NCI-H748 treated with DMSO at 0.1 percent for 48 hours (cell line): ENCODE measurements around the gene SPAG6.
"Not testable (repeated sequence)": the region's sequence is repeated elsewhere in the genome, so short reads cannot be mapped to it uniquely, and the experiment has no call there.

ENCODE experiments used
- DNase-seq: peaks from one replicate; lab custom pipeline; 2025; lab: John Stamatoyannopoulos, UW

SPAG6 gene

DNA sequence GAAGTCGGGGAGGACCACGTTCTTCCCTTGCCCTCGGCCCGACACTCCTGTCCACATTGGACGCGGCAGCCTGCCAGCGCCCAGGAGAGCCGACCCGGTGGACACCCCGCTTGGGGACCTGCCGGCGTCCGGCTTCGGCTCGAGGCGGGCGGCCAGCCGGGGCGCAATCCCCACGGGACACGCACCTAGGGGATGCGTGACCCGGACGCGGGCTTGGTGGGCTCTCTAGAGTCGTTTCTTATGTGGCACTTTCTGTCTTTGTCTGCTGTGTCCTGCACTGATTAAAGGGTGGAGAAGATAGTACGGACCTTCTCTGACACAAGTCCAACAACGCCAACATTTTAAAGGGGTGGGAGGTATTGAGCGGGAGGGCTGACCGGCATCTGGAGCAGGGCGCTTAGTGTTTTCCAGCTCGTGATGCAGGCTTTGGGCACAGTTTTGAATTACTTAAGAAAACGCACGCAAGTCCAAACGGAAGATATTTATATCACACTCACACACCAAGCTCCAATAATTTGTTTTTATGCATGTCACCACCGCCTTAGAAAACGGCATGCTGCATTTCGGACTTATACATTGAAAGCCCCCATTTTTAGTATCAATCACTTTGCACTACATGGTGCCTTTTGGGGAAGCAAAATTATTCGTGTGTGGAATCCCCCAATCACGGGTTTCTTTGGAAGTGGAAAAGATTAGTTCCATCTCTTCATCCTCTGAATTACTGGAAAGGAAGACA lies 3.9 kb upstream of the SPAG6 start:
- no peak for DNase-seq

DNA sequence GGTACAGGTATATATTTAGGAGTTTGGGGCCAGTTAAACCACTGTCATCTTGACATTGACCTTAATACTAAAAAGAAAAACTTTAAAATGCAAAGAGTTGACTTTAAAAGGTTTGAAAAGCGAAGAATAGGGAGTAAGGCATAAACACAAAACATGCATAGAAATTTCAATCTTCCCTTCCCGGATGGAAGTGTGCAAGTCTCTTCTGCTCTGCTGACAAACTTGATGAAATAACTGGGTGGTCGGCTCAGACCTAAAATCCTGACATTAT lies 3.4 kb upstream of the SPAG6 start:
- DNase-seq: no peak

DNA sequence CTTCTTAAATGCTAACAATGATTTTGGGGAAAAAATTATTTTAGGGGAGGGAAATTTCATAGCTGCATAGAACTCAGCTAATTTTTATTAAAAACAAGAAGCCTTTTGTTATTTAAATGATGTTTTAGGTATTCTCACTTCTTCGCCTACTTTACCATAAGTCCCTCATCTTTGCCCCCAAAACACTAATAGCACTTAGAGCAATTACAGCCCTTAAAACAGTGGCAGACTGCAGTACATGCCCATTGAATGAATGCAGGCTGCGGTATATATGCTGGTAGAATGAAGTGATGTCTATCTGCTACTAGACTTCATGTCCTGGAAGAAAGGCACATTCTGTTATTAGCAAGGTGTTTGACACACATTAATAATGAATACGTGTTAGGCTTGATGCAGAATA lies 2.9 kb upstream of the SPAG6 start:
- DNase-seq: no peak

DNA sequence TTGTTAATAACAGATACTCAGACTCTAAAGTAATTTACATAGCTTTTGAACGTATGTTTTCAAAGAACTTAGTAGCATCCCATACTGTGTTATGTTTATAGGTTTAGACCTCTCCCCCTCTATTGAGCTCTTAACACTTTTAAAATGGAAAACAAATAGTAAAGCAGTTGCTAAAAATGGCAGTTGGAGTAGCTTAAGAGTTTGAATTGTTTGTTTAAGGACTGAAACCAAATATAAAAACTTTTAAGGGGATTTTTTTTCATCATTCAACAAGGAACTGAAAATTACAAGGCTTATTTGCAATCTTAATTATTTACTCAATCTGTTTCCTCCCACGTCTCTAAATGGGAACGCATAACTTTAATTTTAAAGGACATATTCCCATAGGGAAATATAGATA lies 1.6 kb upstream of the SPAG6 start:
- DNase-seq: no peak

DNA sequence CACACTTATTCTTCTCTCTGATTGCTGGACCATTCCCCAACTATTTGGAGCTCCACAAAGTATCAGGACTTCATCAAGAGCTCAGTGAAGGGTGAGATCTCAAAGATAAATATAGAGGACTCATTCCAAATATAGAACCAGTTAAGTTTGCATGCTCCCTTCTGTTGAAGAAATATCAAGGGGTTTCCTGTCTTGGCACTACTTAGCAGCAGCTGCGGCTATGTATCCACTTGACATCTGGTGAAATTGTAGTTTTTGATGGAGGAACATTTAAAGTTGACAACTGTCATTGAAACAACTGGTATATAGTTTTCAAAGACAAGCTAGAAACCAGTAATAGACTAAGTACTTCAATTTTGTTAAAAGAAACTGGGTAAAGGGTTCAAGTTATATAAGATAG lies 1.0 kb upstream of the SPAG6 start:
- DNase-seq: no peak

DNA sequence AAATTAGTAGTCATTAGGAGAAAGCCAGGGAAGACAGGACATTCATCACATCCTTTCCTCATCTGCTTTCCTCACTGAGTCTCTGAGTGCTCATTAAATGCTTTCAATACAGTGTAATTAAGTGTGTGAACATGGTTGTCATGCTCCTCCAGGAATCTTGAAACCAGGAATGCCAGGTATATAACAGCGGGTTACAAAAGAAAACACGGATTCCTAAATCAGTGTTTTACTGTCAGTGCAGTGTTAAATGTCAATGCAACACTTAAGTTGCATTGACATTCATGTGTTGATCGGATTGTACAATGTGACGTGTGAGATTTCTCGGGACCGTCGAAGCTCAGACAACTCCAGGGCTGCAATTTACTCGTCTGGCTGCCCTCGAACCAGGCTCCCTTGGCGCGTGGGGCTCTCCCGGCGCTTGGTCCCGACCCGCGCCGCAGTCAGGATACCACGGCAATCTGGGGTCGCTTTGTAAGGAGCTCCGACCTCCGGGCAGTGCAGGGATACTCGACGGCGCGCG lies 455 bp upstream of the SPAG6 start:
- no peak for DNase-seq

DNA sequence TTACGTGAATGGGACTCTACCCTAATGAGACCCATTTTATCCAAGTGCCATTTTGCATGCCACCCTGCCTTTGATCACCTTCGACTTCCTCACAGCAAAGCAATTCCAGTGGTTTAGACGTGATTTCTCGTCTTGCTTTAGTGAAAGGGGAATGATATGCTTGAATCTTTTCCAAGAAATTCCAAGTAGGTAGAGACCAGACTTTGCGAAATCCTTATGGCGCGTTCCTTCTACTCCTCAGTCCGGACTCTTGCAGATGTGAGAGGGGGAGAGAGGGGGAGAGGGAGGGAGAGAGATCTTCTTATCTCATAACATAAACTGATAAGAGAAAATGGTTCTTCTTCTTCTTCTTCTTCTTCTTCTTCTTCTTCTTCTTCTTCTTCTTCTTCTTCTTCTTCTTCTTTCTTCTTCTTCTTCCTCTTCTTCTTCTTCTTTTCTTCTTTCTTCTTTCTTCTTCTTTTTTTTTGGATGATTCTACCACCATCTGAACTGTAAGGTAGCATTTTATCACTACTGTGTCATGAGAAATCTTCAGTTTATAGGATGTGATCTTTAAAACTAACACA lies 883 bp downstream of the SPAG6 start:
- no peak for DNase-seq

DNA sequence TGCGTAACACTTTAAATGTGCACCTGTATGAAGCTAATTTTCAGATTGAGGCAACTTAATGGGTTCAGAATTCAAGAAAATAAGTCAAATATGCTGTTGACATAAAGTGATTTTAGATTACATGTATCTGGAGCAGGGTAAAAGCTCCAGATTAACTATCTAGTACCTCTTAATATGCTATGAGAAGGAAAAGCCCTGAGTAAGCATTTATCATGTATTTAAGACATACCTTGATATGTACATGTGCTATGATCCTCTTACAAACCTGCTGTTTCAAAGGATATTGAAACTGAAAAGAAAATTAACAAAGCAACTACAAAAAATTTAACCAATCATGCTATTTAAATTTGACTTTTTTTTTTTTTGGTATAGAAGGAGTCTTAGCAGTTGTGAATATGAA lies 4.5 kb downstream of the SPAG6 start:
- no peak for DNase-seq

DNA sequence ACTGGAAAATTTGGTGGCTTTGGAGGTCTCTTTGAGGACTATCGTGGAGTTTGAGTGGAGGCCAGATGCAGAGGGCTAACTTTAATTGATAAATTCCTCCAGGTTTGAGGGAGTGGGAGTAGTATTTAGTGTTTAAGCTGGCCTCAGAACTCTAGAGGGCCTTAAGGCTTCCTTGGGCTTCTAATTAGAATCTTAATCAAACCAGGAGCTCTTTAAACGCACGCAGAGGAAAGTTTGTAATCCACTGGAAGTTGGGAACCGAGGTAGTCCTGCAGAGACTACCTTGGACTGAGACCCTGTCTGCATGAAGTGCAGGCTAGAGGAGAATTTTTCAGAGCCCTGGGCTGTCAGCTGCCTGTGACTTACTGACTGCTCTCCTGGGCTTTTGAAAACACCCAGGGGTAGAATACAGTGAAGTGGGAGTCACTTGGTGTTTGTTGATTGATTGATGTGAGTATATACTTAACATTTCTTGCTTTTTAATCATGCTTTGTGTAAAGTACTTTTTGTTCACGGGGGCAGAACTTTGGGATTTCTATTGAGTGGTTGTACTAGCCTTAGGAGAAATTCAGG lies 5.9 kb downstream of the SPAG6 start:
- no peak for DNase-seq

DNA sequence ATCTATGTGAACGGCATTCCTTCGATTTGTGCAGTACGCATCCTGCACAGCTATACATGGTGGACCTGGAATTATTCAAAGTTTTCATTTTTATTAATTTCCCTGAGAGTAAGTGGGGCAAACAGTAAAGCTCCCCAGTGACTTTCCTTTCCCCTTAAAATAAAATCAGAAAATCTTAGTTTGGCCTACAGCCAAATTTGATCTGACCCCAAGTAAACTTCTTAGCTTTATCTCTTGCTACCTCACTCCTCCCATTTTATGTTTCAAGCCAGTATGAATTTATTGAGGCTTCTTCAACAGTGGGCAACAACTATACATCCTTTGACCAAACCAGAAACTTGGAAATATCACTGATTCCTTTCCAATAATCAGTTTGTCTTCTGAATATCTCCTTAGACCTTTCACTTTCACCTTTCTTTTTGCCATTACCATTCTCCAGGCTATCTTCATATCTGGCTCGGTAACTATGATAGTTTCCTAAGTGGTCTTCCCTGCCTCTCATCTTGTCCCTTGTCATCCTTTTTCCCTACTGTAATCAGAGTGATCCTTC lies 11.1 kb downstream of the SPAG6 start:
- DNase-seq: no peak

DNA sequence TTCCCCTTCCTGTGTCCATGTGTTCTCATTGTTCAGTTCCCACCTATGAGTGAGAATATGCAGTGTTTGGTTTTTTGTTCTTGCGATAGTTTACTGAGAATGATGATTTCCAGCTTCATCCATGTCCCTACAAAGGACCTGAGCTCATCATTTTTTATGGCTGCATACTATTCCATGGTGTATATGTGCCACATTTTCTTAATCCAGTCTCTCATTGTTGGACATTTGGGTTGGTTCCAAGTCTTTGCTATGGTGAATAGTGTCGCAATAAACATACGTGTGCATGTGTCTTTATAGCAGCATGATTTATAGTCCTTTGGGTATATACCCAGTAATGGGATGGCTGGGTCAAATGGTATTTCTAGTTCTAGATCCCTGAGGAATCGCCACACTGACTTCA lies 12.5 kb downstream of the SPAG6 start:
- DNase-seq: not testable (repeated sequence)

DNA sequence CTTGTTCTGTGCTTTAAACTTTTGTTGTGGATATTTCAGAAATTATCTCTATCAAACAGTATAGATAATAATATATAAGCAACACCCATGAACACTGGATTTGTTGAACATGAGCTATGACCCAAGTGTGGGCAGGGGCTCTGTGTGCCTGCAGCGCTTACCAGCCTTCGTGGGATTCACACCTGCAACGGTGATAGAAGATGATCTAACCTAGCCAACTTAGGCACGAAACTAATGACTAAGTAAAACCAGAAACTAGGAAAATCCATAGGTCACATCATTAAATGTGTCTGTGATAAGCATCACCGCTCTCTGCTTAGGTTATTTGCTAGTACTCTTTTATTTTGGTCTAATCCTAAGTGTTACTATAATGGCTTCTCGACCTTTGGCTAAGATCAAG lies 18.0 kb downstream of the SPAG6 start:
- DNase-seq: no peak

DNA sequence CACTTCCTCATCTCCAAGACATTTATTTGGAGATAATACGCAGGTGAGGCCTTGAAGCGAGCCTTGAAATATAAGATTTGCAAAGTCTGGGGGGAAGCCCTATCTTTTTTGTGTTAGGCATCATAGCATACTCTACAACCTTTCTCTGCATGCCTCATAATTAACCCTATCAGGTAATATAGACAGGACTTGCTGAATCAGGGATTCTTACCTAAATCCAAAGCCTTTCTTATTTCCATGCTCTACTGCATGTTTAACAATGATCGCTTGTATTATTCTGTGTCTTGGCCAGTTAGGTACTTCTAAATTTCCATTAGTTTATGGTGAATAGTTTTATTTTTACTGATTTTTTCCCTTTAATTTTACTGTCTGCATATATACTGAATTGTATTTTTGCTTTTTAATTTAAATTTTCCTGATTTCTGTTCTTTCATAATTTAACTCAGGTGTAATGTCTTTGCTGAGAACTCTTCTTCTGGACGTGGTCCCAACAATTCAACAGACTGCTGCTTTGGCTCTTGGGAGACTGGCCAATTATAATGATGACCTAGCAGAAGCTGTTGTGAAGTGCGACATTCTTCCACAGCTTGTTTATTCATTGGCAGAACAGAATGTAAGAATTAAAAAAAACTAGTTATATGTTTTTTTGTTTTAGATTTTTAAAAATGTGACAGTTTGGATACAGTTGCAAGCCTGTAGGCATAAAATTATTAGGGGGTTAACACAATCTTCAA lies 19.3 kb downstream of the SPAG6 start:
- DNase-seq: no peak

DNA sequence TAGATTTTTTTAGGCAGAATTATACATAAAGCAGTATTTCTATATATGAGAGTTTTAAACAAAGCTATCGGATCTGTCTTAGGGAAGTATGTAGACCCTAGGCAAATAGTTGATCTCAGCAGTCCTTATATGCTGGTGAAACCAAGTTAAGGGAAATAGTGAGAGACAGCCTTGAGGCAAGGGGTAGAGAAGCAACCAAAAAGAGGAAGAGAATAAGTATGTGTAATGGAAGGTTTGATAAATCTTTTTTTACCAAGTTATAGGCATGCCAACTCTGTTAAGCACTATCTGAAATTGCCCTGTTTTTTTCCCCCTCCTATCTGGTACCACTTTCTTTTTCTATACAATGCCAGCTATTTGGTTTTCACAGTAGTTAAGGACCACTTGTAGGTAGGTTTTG lies 19.9 kb downstream of the SPAG6 start:
- no peak for DNase-seq

DNA sequence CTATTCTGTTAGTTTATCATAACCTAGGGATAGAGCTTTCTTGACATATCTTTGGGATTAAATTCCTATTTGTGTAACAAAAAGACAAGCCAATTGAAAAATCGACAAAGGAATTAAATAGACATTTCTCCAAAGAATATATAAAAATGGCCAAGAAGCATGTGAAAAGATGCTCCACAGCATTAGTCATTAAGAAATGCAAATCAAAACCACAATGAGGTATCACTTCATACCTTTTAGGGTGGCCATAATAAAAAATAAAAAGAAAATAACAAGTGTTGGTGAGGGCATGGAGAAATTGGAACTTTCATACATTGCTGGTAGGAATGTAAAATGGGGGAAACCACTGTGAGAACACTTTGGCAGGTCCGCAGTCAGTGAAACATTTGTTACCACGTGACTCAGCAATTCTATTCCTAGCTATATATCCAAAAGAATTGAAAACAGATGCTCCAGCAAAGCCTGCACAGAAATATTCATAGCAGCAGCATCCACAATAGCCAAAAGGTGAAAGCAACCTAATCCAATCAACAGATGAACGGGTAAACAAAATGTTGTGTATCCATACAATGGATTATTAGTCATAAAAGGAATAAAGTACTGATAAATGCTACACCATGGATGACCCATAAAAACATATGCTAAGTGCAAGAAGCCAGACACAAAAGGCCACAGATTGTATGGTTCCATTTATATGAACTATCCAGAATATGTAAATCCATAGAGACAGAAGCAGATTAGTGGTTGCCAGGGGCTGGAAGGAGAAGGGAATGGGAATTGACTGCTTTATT lies 20.5 kb downstream of the SPAG6 start:
- no peak for DNase-seq

DNA sequence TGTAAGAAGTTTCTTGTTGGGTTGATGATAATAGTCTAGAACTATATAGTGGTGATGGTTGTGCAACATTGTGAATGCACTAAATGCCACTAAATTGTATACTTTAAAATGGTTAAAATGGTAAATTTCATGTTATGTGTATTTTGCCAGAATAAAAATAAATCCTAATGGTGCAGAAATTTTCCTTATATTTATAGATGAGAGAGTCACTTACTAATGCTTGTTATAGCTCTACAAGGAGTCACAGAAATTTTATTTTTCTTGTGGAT lies 21.1 kb downstream of the SPAG6 start:
- no peak for DNase-seq

DNA sequence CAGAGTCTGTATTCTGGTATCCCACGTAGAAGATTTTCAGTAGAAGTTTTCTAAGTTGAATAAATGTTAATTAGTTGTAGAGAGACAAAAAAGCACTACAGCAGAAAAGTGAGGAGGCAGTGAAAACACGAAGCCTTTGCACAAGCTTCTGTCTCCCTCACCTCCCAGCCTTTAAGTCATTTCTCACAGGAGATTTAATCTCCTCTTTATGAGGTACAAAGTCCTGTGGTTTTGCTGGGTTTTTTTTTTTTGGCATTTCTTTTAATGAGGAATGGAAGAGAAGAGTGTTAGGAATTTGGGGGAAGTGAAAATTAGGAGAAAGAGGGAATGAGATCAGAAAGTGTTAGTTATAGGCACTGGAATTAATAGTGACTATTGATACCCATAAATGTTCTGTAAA lies 21.5 kb downstream of the SPAG6 start:
- no peak for DNase-seq

DNA sequence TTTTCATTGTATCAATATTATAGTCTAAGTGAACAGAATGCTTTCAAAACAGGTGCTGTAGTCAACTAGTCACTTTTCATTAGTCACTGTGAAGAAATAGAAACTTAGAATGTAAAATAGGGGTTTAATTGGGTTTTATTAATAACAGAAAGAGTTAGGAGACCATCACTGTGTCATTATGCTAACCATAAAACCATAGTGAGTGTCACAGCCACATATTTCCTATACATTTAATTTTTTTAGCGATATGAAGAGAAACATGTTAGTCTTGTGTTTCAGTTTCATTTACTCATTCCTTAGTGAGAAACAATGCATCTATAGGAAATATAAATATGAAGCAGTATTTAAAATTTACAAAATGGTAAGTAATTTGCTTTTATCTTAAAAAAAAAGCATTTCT lies 22.2 kb downstream of the SPAG6 start:
- DNase-seq: no peak

DNA sequence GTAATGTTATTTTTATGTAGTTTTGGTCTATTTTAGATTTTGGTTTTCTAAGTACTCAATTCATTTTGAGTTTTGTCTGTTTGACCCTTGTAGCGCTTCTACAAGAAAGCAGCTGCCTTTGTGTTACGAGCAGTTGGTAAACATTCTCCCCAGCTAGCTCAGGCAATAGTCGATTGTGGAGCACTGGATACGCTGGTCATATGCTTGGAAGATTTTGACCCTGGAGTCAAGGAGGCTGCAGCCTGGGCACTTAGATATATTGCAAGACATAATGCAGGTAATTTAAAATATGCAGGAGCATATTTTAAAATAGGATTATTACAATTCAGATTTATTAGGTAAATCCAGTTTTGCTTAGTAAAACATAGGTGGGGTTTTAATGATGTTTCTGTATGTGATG lies 23.1 kb downstream of the SPAG6 start:
- no peak for DNase-seq

DNA sequence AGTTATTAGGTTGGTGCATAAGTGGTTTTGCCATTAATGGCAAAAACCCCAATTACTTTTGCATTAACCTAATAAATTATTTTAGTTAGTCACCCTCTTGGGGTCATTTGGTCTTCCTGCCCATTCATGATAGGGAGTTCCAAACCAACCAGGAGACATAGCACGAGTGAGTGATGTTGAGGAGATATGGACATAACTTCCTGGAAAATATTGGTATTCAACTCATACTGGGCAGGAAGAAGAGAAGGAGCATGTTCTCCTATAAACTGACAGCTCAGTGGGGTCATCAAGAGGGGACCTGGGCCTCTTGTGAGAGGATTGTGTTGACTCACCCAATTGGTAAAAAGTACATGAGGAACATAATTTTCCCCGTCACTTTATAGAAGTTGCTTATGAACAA lies 23.7 kb downstream of the SPAG6 start:
- no peak for DNase-seq

DNA sequence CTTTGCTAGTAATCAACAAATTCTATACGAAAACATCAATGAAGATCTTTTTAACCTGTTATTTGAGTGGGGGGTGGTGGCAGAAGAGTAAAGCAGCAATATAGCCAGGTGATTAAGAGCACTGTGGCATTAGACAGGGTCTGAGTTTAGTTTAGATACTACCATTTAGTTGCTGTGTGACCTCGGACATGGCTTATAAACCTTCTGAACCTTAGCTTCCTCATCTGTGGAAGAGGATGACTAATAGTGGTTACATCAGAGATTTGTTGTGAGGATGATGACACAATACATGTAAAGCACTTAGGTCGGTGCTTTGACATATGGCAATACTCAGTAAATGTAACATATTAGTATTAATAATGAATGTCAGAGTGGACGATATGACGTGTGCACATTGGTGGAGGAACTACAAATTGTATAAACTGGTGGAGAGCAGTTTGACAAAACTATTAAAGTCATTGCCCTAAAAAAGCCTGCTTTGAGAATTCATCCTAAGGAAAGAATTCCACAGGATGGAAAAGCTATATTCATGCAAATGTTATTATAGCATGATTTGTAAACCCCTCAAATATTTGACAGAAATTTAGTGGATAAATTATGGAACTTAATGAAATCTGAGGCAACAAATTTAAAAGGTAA lies 24.3 kb downstream of the SPAG6 start:
- DNase-seq: no peak

DNA sequence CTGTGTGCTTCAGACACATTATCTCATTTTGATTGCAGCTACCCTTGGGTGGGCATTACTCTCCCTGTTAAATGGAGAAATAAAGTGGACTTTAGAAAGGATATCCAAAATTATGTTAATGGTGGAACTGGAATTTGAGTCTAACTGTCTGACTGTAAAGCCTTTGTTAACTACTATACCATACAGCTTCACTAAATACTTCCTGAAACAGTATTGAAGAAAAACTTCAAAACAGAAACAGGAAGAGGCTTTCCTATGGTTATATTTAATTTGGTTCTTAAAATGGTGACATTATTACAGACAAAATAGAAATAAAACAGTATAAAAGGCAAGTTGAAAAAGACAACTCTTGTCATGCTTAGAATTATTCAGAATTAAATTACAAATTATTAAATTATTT lies 25.0 kb downstream of the SPAG6 start:
- no peak for DNase-seq
